Fibroblast of lung (primary cell): ENCODE results near the gene CACFD1. TPM values are rescaled to one million over a fixed set of nuclear protein-coding genes. Genes with fewer than 3 reads are reported as not detected.

Source experiments
- DNase-seq, 2 donors: peaks; one replicate each; pipeline versions ENCODE4 v3.0.0 to v3.0.0-alpha.2; 2010; ENCODE audit warnings: low read depth in 2 of 2
- H2AFZ ChIP-seq: 2 replicates; pipeline ENCODE4 v1.5.1; 2012; ENCODE audit warnings: low read length, control low read depth, inconsistent platforms
- H3K27ac ChIP-seq: 2 replicates; pipeline ENCODE4 v1.5.1; 2011; ENCODE audit warnings: low read length, control low read depth; ENCODE audit not compliant: insufficient read depth
- H3K27me3 ChIP-seq: 2 replicates; pipeline ENCODE4 v1.5.1; 2011; ENCODE audit warnings: mild to moderate bottlenecking, low read length; ENCODE audit not compliant: control insufficient read depth, insufficient read depth
- H3K36me3 ChIP-seq: 2 replicates; pipeline ENCODE4 v1.5.1; 2011; ENCODE audit warnings: low read length; ENCODE audit not compliant: control insufficient read depth, insufficient read depth
- H3K4me1 ChIP-seq: 2 replicates; pipeline ENCODE4 v1.5.1; 2011; ENCODE audit warnings: low read length; ENCODE audit not compliant: control insufficient read depth, insufficient read depth; ENCODE audit errors: extremely low read depth
- H3K4me2 ChIP-seq: 2 replicates; pipeline ENCODE4 v1.5.1; 2011; ENCODE audit warnings: low read length, control low read depth; ENCODE audit not compliant: insufficient read depth; ENCODE audit errors: extremely low read depth
- H3K4me3 ChIP-seq, 4 experiments: fragments of 200-600 bp in 1 of 4; sonication (generic) in 1 of 4; replicated peaks in 1 of 4; 2 replicates each; pipeline ENCODE4 v1.5.1; 2011 to 2016; ENCODE audit warnings: low read length in 4 of 4, low read depth in 3 of 4, mild to moderate bottlenecking in 3 of 4, control low read depth in 2 of 4, inconsistent platforms in 1 of 4, mixed read lengths in 1 of 4; ENCODE audit not compliant: insufficient read depth in 1 of 4; ENCODE audit errors: control extremely low read depth in 1 of 4
- H3K79me2 ChIP-seq: 2 replicates; pipeline ENCODE4 v1.5.1; 2012; ENCODE audit warnings: mild to moderate bottlenecking, low read length, inconsistent platforms; ENCODE audit not compliant: control insufficient read depth, insufficient read depth
- H3K9ac ChIP-seq: 2 replicates; pipeline ENCODE4 v1.5.1; 2011; ENCODE audit warnings: mild to moderate bottlenecking, low read length, control low read depth; ENCODE audit not compliant: insufficient read depth
- H3K9me3 ChIP-seq: 2 replicates; pipeline ENCODE4 v1.5.1; 2012; ENCODE audit warnings: low read depth, low read length; ENCODE audit not compliant: control insufficient read depth, insufficient read depth
- H4K20me1 ChIP-seq: 2 replicates; pipeline ENCODE4 v1.5.1; 2011; ENCODE audit warnings: low read length; ENCODE audit not compliant: control insufficient read depth, insufficient read depth; ENCODE audit errors: extremely low read depth
- EZH2 ChIP-seq: IDR thresholded peaks from 2 replicates; pipeline ENCODE4 v1.5.1; 2012; ENCODE audit warnings: low read length, control low read depth, mild to moderate bottlenecking; ENCODE audit errors: missing control alignments
- polyA plus RNA-seq, 2 donors: library from polyadenylated mRNA; depleted of rRNA in 1 of 2; stranded (reverse) in 1 of 2; unstranded in 1 of 2; fragments of >200 nt; gene quantifications; 2 replicates each; pipeline ENCODE4 v1.2.1, GENCODE V29; 2011 to 2012; ENCODE audit warnings: missing spikeins in 1 of 2
- total RNA-seq: library from RNA; depleted of rRNA; stranded (reverse); fragments of >200 nt; gene quantifications from 2 replicates; pipeline ENCODE4 v1.2.1, GENCODE V29; 2014
- TF ChIP-seq, protein P1 (sequence below), 2 donors: IDR thresholded peaks in 1 of 2; conservative IDR thresholded peaks in 1 of 2; 1 replicate in 1 of 2; 2 replicates in 1 of 2; pipeline ENCODE4 v1.5.1; 2011 to 2012; ENCODE audit warnings: low read length in 2 of 2, control low read depth in 1 of 2, inconsistent platforms in 1 of 2, low read depth in 1 of 2, mild to moderate bottlenecking in 1 of 2

CACFD1 gene
- total and polyA plus RNA-seq, 2 donors (not counting 1 experiment from before 2014, with no cell fraction given): 4.7 to 9.1 TPM

GRCh38 chr9:133505186-133505830 lies 45.5 kb downstream of the CACFD1 start:
- H3K9me3 ChIP-seq: no peaks in the 10 kb centered on the region
- no peaks in the 10 kb centered on the region for H3K36me3 ChIP-seq
- TF ChIP-seq EZH2: no peak
- TF ChIP-seq, protein P1, sequence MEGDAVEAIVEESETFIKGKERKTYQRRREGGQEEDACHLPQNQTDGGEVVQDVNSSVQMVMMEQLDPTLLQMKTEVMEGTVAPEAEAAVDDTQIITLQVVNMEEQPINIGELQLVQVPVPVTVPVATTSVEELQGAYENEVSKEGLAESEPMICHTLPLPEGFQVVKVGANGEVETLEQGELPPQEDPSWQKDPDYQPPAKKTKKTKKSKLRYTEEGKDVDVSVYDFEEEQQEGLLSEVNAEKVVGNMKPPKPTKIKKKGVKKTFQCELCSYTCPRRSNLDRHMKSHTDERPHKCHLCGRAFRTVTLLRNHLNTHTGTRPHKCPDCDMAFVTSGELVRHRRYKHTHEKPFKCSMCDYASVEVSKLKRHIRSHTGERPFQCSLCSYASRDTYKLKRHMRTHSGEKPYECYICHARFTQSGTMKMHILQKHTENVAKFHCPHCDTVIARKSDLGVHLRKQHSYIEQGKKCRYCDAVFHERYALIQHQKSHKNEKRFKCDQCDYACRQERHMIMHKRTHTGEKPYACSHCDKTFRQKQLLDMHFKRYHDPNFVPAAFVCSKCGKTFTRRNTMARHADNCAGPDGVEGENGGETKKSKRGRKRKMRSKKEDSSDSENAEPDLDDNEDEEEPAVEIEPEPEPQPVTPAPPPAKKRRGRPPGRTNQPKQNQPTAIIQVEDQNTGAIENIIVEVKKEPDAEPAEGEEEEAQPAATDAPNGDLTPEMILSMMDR (conservative IDR thresholded peaks at IDR 0.05 in 1 of 2, IDR thresholded peaks at IDR 0.05 in 1 of 2; ENCODE audit: low read depth in 1 of 2, low read length in 2 of 2): no peak
- H3K4me3 ChIP-seq: no peak overlapping the region
- no peaks in the 10 kb centered on the region for H4K20me1 ChIP-seq
- no peaks in the 10 kb centered on the region for H3K79me2 ChIP-seq
- no peak overlapping the region for H3K9ac ChIP-seq
- H3K27ac ChIP-seq: peak overlapping the region; percentile 79
- H3K4me2 ChIP-seq: peak overlapping the region; percentile 51
- peaks cover 11% of the 10 kb centered on the region for H3K4me1 ChIP-seq
- DNase-seq: peak in 1 of 2 donors; percentile 48
- no peak overlapping the region for H2AFZ ChIP-seq
- no peaks in the 10 kb centered on the region for H3K27me3 ChIP-seq

- Histone ChIP-seq H3K27ac (peak overlapping the region; percentile 79), H3K27me3 (no peaks in the 10 kb centered on the region), H4K20me1 (no peaks in the 10 kb centered on the region), H3K4me2 (peak overlapping the region; percentile 51), H2AFZ (no peak overlapping the region), H3K4me3 (no peak overlapping the region), H3K36me3 (no peaks in the 10 kb centered on the region), H3K9me3 (no peaks in the 10 kb centered on the region), H3K4me1 (peaks cover 11% of the 10 kb centered on the region), H3K9ac (no peak overlapping the region), H3K79me2 (no peaks in the 10 kb centered on the region)
- DNase-seq: peak; percentile 41 to 44
- no peak for TF ChIP-seq EZH2
- TF ChIP-seq, protein P1 (conservative IDR thresholded peaks at IDR 0.05 in 1 of 2, IDR thresholded peaks at IDR 0.05 in 1 of 2; ENCODE audit: low read depth in 1 of 2, low read length in 2 of 2): no peak
These were observed 46.3 kb downstream of the CACFD1 start for GRCh38 chr9:133505901-133506652.

DNA sequence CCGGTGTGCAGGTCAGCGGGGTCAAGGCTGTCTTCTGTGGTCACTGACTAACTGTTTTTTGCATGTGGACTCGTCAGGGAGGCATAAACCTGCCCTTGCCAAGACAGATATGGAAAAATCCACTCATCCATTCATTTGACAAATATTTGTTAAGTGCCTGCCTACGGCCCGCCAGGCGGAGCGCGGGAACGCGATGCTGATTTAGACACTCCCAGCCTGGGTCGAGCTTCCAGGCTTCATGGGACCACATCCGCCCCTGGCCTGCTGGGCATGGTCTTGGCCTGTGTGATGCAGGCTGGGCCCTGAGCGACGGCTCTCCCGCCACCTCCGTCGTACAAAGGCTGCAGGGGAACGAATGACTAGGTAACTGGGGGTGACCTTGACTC lies 46.9 kb downstream of the CACFD1 start:
- Histone ChIP-seq H2AFZ (peak overlapping the region; percentile 30), H3K9me3 (no peaks in the 10 kb centered on the region), H3K9ac (no peak overlapping the region), H3K79me2 (no peaks in the 10 kb centered on the region), H4K20me1 (no peaks in the 10 kb centered on the region), H3K4me2 (peak overlapping the region; percentile 64), H3K36me3 (no peaks in the 10 kb centered on the region), H3K27ac (peak overlapping the region; percentile 61), H3K27me3 (no peaks in the 10 kb centered on the region), H3K4me3 (no peak overlapping the region), H3K4me1 (peaks cover 11% of the 10 kb centered on the region)
- peak; percentile 69 to 94 for DNase-seq
- no peak for TF ChIP-seq EZH2
- TF ChIP-seq, protein P1 (conservative IDR thresholded peaks at IDR 0.05 in 1 of 2, IDR thresholded peaks at IDR 0.05 in 1 of 2; ENCODE audit: low read depth in 1 of 2, low read length in 2 of 2): peak in 1 of 2 donors; percentile 22
